VCaP (cell line): ENCODE measurements around the gene MUC4.
"Not testable (repeated sequence)": the region's sequence is repeated elsewhere in the genome, so short reads cannot be mapped to it uniquely, and the experiment has no call there.

ENCODE experiments used
- H3K27ac ChIP-seq: fragments of 450-650 bp; 2 replicates; pipeline ENCODE4 v1.5.1; 2017
- TF ChIP-seq, protein P1 (sequence below): fragments of 450-650 bp; conservative IDR thresholded peaks from 2 replicates; pipeline ENCODE4 v1.5.1; 2017; ENCODE audit warnings: mild to moderate bottlenecking, moderate library complexity

Gene MUC4

DNA sequence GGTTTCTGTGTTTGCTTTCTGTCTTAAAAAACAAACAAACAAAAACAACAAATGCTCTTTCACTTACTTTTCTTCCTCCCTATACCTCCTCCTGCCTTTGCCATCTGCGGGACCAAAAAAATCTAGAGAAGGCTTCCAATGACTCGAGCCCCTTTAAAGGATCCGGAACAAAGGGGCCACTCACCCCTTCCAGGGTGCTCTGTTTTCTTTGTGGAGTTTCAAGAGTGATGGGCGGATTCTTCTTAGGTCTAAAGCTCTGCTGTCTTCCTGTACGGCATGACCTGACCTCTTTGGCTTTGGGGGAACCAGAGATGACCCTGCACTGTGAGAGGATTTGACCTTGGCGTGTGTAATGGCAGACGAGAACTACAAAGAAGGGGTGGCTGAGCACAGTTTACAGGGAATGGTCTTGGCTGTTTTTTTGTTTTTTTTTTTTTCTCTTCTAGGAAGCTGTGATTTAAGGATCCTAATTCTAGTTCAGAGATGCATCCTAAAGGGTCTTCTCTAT lies 93.2 kb downstream of the MUC4 start:
- TF ChIP-seq, protein P1, sequence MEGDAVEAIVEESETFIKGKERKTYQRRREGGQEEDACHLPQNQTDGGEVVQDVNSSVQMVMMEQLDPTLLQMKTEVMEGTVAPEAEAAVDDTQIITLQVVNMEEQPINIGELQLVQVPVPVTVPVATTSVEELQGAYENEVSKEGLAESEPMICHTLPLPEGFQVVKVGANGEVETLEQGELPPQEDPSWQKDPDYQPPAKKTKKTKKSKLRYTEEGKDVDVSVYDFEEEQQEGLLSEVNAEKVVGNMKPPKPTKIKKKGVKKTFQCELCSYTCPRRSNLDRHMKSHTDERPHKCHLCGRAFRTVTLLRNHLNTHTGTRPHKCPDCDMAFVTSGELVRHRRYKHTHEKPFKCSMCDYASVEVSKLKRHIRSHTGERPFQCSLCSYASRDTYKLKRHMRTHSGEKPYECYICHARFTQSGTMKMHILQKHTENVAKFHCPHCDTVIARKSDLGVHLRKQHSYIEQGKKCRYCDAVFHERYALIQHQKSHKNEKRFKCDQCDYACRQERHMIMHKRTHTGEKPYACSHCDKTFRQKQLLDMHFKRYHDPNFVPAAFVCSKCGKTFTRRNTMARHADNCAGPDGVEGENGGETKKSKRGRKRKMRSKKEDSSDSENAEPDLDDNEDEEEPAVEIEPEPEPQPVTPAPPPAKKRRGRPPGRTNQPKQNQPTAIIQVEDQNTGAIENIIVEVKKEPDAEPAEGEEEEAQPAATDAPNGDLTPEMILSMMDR: no peak

DNA sequence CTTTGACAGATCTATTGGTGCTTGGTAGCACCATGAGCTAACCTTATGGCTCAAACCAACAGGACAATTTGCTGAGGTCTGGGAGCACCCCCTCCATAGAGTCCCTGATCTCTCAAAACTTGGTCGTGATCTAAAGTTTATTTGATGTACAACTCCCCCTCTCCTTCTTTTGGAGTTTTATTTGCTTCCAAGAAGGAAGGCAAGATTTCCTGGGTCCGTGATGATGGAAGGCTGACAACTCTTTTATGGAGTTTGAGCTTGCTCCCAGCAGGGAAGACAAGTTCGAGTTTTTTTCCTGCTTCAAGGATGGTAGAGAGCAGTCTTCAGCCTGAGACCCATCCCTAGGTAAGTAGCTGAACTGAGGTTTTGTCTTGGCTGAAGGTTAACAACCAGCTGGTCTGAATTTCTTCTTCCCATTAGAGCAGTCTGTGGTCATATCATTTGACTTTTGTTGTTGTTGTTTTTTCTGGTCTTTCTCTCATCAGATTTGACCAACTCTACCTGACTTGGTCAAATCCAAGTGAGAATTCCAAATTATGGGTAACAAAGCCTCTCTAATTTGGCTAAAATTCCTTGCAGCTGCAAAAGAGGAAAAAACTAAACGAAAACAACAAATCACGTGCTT lies 93.8 kb downstream of the MUC4 start:
- H3K27ac ChIP-seq: no peak overlapping the region
- TF ChIP-seq, protein P1: no peak

More for the DNA sequence above, 93.2 kb downstream of the MUC4 start:
- no peak overlapping the region for H3K27ac ChIP-seq

DNA sequence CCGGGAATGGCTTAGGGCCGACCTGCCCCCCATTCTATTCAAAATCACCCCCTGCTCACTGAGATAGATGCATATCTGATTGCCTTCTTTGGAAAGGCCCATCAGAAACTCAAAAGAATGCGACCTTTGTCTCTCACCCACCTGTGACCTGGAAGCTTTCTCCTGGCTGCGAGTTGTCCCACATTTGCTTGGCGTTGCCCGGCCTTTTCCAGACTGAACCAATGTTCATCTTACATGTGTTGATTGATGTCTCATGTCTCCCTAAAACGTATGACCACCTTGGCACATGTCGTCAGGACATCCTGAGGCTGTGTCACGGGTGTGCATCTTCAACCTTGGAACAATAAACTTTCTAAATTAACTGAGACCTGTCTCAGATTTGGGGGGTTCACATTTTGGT lies 94.3 kb downstream of the MUC4 start:
- TF ChIP-seq, protein P1: no peak
- no peak overlapping the region for H3K27ac ChIP-seq

DNA sequence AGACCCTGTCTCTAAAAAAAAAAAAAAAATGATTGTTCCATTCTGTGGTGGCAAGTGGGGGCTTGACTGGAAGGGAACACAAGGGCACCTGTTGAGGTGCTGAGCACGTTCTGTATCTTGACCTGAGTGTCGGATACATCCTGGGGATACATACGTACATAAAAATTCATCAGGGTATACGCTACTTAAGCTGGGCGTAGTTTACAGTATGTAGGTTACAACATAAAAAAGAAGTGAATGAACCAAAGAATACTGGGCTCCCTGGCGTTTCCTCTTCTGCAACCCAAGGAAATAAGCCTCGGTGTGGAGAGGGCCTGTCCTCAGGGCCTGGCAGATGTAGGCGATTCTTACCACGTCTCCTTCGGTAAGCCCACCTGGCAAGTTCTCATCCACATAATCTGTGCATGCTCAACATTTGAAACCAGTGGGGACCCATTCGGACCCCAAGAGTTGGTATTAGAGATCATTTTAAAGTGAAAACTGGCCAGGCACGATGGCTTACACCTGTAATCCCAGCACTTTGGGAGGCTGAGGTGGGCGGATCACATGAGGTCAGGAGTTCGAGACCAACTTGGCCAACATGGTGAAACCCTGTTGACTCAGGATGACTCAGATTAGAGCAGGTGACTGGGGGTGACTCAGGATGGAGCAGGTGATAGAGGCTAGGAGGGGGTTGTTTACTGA lies 96.0 kb downstream of the MUC4 start:
- TF ChIP-seq, protein P1: no peak
- no peak overlapping the region for H3K27ac ChIP-seq

DNA sequence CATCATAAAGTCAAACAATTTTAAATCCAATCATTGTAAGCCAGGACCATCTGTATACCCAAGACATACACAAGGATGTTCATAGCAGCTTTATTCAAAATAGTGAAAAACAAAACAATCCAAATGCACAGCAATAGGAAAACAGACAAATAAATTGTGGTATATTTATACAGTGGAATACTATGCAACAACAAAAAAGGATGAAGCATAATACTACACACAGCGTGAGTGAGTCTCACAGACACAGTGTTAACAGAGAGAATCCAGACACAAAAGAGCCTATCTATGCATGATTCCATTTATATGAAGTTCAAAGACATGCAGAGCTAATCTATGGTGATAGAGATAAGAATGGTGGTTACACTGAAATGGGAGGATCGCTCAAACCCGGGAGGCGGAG lies 96.6 kb downstream of the MUC4 start:
- TF ChIP-seq, protein P1: no peak
- no peak overlapping the region for H3K27ac ChIP-seq

DNA sequence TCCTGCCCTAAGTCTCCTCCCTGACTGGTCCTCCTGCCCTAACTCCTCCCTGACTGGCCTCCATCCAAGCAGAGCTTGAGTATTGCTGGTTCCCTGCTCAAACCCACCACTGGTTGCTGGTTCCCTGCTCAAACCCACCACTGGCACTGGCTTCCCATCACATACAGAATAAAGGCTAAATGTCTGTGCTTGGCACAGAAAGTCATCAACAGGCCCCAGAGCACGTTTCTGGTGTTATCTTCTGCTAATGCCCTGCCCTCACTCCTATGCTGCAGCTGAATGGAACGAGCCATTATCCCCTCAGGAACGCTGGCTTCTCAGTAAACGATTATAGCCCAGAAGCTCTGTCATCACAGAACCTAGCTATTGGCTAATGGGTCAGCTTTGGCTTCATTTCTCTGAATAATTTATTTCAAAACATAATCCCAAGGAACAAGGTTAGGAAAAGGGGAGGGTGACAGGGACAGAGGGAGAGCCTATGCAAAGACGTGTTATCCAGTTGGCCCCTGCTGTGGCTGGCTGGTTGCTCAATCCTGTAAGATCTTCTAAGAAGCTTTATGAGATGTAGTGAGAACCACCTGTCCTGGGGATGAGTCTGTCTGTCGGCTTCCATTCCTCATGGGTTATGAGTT lies 97.2 kb downstream of the MUC4 start:
- H3K27ac ChIP-seq: no peak overlapping the region

DNA sequence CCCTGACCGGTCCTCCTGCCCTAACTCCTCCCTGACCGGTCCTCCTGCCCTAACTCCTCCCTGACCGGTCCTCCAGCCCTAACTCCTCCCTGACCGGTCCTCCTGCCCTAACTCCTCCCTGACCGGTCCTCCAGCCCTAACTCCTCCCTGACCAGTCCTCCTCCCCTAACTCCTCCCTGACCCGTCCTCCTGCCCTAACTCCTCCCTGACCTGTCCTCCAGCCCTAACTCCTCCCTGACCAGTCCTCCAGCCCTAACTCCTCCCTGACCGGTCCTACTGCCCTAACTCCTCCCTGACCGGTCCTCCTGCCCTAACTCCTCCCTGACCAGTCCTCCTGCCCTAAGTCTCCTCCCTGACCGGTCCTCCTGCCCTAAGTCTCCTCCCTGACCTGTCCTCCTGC lies 98.6 kb downstream of the MUC4 start:
- not testable (repeated sequence) for H3K27ac ChIP-seq

More for the DNA sequence above, 97.2 kb downstream of the MUC4 start:
- TF ChIP-seq, protein P1: no peak

DNA sequence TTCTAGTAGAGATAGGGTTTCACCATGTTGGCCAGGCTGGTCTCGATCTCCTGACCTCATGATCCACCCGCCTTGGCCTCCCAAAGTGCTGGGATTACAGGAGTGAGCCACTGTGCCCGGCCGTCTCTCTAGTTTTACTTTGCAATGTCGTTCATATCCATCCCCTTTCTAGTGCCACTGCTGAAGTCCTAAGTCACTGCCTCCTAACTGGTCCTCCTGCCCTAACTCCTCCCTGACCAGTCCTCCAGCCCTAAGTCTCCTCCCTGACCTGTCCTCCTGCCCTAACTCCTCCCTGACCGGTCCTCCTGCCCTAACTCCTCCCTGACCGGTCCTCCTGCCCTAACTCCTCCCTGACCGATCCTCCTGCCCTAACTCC lies 99.2 kb downstream of the MUC4 start:
- not testable (repeated sequence) for H3K27ac ChIP-seq
